NCI-H1048 (cell line): ENCODE measurements around the gene LRRC4C.
A peak's percentile ranks its signal among the peaks of the same experiment; 100 is the strongest.

Source experiments
- DNase-seq: peaks from one replicate; lab custom pipeline; 2025; lab: John Stamatoyannopoulos, UW

Gene LRRC4C

GRCh38 chr11:40291329-40291728 is 1168.1 kb downstream of the LRRC4C start:
- DNase-seq: no peak

- DNase-seq: no peak
Measured at GRCh38 chr11:40290171-40290631, 1169.3 kb downstream of the LRRC4C start.

GRCh38 chr11:40289370-40289769 is 1170.1 kb downstream of the LRRC4C start:
- DNase-seq: no peak

- DNase-seq: no peak
Measured at GRCh38 chr11:40287916-40288803, 1171.3 kb downstream of the LRRC4C start.

- DNase-seq: no peak
Measured at GRCh38 chr11:40286137-40286536, 1173.3 kb downstream of the LRRC4C start.

- DNase-seq: no peak
Measured at GRCh38 chr11:40285558-40285957, 1173.9 kb downstream of the LRRC4C start.

- DNase-seq: no peak
Measured at GRCh38 chr11:40281052-40281580, 1178.3 kb downstream of the LRRC4C start.

GRCh38 chr11:40280159-40281051 is 1179.0 kb downstream of the LRRC4C start:
- peak; percentile 71 for DNase-seq

- no peak for DNase-seq
Measured at GRCh38 chr11:40276960-40277359, 1182.5 kb downstream of the LRRC4C start.

- no peak for DNase-seq
Measured at GRCh38 chr11:40274017-40274416, 1185.4 kb downstream of the LRRC4C start.

GRCh38 chr11:40273192-40273732 is 1186.2 kb downstream of the LRRC4C start:
- DNase-seq: no peak

- no peak for DNase-seq
Measured at GRCh38 chr11:40271361-40271760, 1188.1 kb downstream of the LRRC4C start.

GRCh38 chr11:40269865-40270264 is 1189.6 kb downstream of the LRRC4C start:
- no peak for DNase-seq

GRCh38 chr11:40268551-40268950 is 1190.9 kb downstream of the LRRC4C start:
- DNase-seq: no peak

- DNase-seq: no peak
Measured at GRCh38 chr11:40255457-40255856, 1204.0 kb downstream of the LRRC4C start.

- no peak for DNase-seq
Measured at GRCh38 chr11:40253166-40253565, 1206.3 kb downstream of the LRRC4C start.

GRCh38 chr11:40252236-40252635 is 1207.2 kb downstream of the LRRC4C start:
- DNase-seq: no peak

- DNase-seq: no peak
Measured at GRCh38 chr11:40246983-40247382, 1212.5 kb downstream of the LRRC4C start.

- DNase-seq: no peak
Measured at GRCh38 chr11:40241524-40242051, 1217.9 kb downstream of the LRRC4C start.

- DNase-seq: no peak
Measured at GRCh38 chr11:40240284-40240683, 1219.2 kb downstream of the LRRC4C start.

GRCh38 chr11:40236526-40236925 is 1222.9 kb downstream of the LRRC4C start:
- no peak for DNase-seq

- DNase-seq: no peak
Measured at GRCh38 chr11:40235841-40236240, 1223.6 kb downstream of the LRRC4C start.
